Ishikawa (cell line): Measurements from ENCODE around the gene OR10P1.

Experiments used
- CEBPB ChIP-seq: IDR thresholded peaks from 2 replicates; pipeline ENCODE4 v1.6.1; 2012
- CREB1 ChIP-seq: IDR thresholded peaks from 2 replicates; pipeline ENCODE4 v1.6.1; 2012; ENCODE audit warnings: low read depth
- EGR1 ChIP-seq: IDR thresholded peaks from 2 replicates; pipeline ENCODE4 v1.6.1; 2012
- EP300 ChIP-seq: IDR thresholded peaks from 2 replicates; pipeline ENCODE4 v1.6.1; 2012; ENCODE audit warnings: borderline replicate concordance
- FOXM1 ChIP-seq: IDR thresholded peaks from 2 replicates; pipeline ENCODE4 v1.6.1; 2012; ENCODE audit warnings: low read depth, borderline replicate concordance
- MAX ChIP-seq: IDR thresholded peaks from 2 replicates; pipeline ENCODE4 v1.6.1; 2012
- NFIC ChIP-seq: IDR thresholded peaks from 2 replicates; pipeline ENCODE4 v1.6.1; 2012
- RAD21 ChIP-seq: IDR thresholded peaks from 2 replicates; pipeline ENCODE4 v1.6.1; 2012; ENCODE audit warnings: low read depth
- REST ChIP-seq: IDR thresholded peaks from 2 replicates; pipeline ENCODE4 v1.6.1; 2012; ENCODE audit warnings: low read depth, mild to moderate bottlenecking
- TAF1 ChIP-seq: IDR thresholded peaks from 2 replicates; pipeline ENCODE4 v1.6.1; 2012; ENCODE audit warnings: low read depth, mild to moderate bottlenecking
- TCF12 ChIP-seq: IDR thresholded peaks from 2 replicates; pipeline ENCODE4 v1.6.1; 2012; ENCODE audit warnings: low read depth
- TEAD4 ChIP-seq: IDR thresholded peaks from 2 replicates; pipeline ENCODE4 v1.6.1; 2012
- USF1 ChIP-seq: IDR thresholded peaks from 2 replicates; pipeline ENCODE4 v1.6.1; 2012
- YY1 ChIP-seq: IDR thresholded peaks from 2 replicates; pipeline ENCODE4 v1.6.1; 2012; ENCODE audit warnings: low read depth
- ZBTB7A ChIP-seq: IDR thresholded peaks from 2 replicates; pipeline ENCODE4 v1.6.1; 2012; ENCODE audit warnings: low read depth

OR10P1 gene

GRCh38 chr12:55631056-55631455, 5.6 kb upstream of the OR10P1 start:
- TF ChIP-seq NFIC, result no peak
- TF ChIP-seq TEAD4, result no peak
- TF ChIP-seq MAX, result no peak
- no peak for TF ChIP-seq EP300
- no peak for TF ChIP-seq REST
- no peak for TF ChIP-seq ZBTB7A
- TF ChIP-seq CREB1, result no peak
- no peak for TF ChIP-seq TAF1
- TF ChIP-seq EGR1, result no peak
- no peak for TF ChIP-seq USF1
- no peak for TF ChIP-seq RAD21
- no peak for TF ChIP-seq FOXM1
- no peak for TF ChIP-seq CEBPB
- TF ChIP-seq TCF12, result no peak
- TF ChIP-seq YY1, result no peak

GRCh38 chr12:55631733-55632132, 5.0 kb upstream of the OR10P1 start:
- TF ChIP-seq EP300 (no peak), USF1 (no peak), YY1 (no peak), REST (no peak), MAX (no peak), TAF1 (no peak), EGR1 (no peak), RAD21 (no peak), TCF12 (no peak)

- no peak for TF ChIP-seq TCF12
- TF ChIP-seq CEBPB, result no peak
- TF ChIP-seq CREB1, result no peak
- TF ChIP-seq USF1, result no peak
- no peak for TF ChIP-seq FOXM1
Observed at GRCh38 chr12:55633151-55633550, 3.5 kb upstream of the OR10P1 start.

- TF ChIP-seq CREB1, result no peak
Observed at GRCh38 chr12:55636116-55636655, 506 bp upstream of the OR10P1 start.

- no peak for TF ChIP-seq ZBTB7A
- TF ChIP-seq CREB1, result no peak
- no peak for TF ChIP-seq RAD21
- TF ChIP-seq MAX, result no peak
- TF ChIP-seq NFIC, result no peak
- no peak for TF ChIP-seq TAF1
- TF ChIP-seq EP300, result no peak
- TF ChIP-seq CEBPB, result no peak
- TF ChIP-seq YY1, result no peak
- no peak for TF ChIP-seq TEAD4
- no peak for TF ChIP-seq USF1
- no peak for TF ChIP-seq TCF12
- no peak for TF ChIP-seq FOXM1
- TF ChIP-seq EGR1, result no peak
- no peak for TF ChIP-seq REST
Observed at GRCh38 chr12:55637467-55637866, 775 bp downstream of the OR10P1 start.
